WERI-Rb-1 (cell line): ENCODE measurements around the gene ERCC2.

Experiments
- DNase-seq: peaks from one replicate; pipeline ENCODE4 v3.0.0-alpha.2; 2020
- H3K27ac ChIP-seq: fragments of 250-450 bp; sonication (Bioruptor Pico); 2 replicates; pipeline ENCODE4 v1.5.1; 2020; ENCODE audit warnings: mild to moderate bottlenecking, moderate library complexity
- H3K27me3 ChIP-seq: fragments of 250-450 bp; sonication (Bioruptor Pico); 2 replicates; pipeline ENCODE4 v1.5.1; 2021; ENCODE audit warnings: mild to moderate bottlenecking, low read depth, moderate library complexity; ENCODE audit not compliant: insufficient read depth, severe bottlenecking
- H3K36me3 ChIP-seq: fragments of 250-450 bp; sonication (Bioruptor Pico); 2 replicates; pipeline ENCODE4 v1.5.1; 2020; ENCODE audit warnings: mild to moderate bottlenecking, moderate library complexity
- H3K4me3 ChIP-seq: 2 replicates; pipeline ENCODE4 v1.5.1; 2011; ENCODE audit warnings: low read depth, mild to moderate bottlenecking, control low read depth, low read length
- H3K9me3 ChIP-seq: fragments of 250-450 bp; sonication (Bioruptor Pico); 2 replicates; pipeline ENCODE4 v1.5.1; 2021; ENCODE audit warnings: mild to moderate bottlenecking, moderate library complexity; ENCODE audit not compliant: severe bottlenecking
- CTCF ChIP-seq: IDR thresholded peaks from 2 replicates; pipeline ENCODE4 v1.5.1; 2011; ENCODE audit warnings: low read depth, mild to moderate bottlenecking, control low read depth, inconsistent platforms, low read length

The ERCC2 gene

DNA sequence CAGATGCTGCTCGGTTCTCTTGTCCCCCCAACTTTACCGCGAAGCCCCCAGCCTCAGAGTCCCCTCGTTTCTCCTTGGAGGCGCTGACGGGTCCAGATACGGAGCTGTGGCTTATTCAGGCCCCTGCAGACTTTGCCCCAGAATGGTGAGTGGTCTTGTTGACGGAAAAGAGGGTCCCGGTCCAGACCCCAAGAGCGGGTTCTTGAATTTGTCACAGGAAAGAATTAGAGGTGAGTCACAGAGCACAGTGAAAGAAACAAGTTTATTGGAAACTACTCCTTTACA, 36.7 kb upstream of the ERCC2 start:
- DNase-seq, result no peak
- Histone ChIP-seq H3K27ac (no peak overlapping the region; the same call in 1 of the 2 replicates), H3K36me3 (peaks cover 5% of the 10 kb centered on the region; the same call in 1 of the 2 replicates), H3K9me3 (no peaks in the 10 kb centered on the region), H3K27me3 (no peaks in the 10 kb centered on the region), H3K4me3 (peak overlapping the region; percentile 95)
- TF ChIP-seq CTCF, result no peak

DNA sequence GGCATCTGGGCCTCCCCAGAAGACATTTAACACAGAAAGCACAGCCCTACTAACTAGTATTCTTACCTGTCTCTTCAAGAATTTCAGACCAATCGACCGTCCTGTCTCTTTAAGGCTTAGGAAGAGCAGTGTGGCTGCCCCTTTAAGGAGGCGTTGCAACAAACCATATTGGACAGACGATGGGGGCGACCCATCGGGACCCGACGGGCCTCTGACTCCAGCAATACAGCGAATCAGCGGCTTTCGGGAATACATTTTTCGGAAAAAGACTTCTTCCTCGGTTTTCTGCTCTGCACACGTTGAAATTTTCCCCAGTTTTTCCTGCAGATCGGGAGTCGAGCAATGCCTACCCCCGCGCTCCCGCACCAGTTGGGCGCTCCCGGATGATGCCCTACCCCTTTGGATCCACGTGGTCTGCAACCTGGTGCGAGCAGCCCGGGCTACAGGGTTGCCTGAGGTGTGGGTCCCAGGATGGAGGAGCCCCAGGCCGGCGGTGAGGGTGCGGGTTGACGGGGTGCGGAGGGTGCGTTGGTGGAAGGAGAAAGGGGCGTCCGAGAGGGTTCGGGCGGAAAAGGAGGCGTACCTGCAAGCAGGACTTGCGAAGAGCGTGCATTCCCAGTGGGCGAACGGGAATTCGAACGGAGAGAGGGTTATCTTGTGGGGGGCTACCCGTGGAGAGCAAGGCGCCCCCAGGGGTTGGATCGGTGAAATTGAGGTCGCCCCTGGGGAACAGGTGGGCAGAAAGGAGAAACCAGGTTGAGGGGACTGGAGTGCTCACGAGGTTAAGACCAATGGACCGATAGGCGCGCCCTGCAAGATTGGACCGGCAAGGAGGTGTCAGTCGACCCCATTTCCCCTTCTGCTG, 36.1 kb upstream of the ERCC2 start, which contains the start of gene POLR1G:
Gene POLR1G (plus strand): TSS at position 419 of the 865 bp plus-strand sequence. CDS start 53 bp downstream, at position 472.
- H3K4me3 ChIP-seq, result peak within 1 kb of the TSS; percentile 95
- H3K27me3 ChIP-seq, result no peaks in the 10 kb centered on the region
- peak; percentile 86 for DNase-seq
- H3K36me3 ChIP-seq, result peaks cover 5% of the 10 kb centered on the region; the same call in 1 of the 2 replicates
- no peaks in the 10 kb centered on the region for H3K9me3 ChIP-seq
- no peak for TF ChIP-seq CTCF
- H3K27ac ChIP-seq, result peak within 1 kb of the TSS; percentile 100

GRCh38 chr19:45405435-45406225, 35.3 kb upstream of the ERCC2 start:
- Histone ChIP-seq H3K27ac (peak overlapping the region; percentile 100), H3K9me3 (no peaks in the 10 kb centered on the region), H3K36me3 (peaks cover 2% of the 10 kb centered on the region; the same call in 1 of the 2 replicates), H3K27me3 (no peaks in the 10 kb centered on the region), H3K4me3 (peak overlapping the region; percentile 95)
- peak; percentile 87 for DNase-seq
- no peak for TF ChIP-seq CTCF

DNA sequence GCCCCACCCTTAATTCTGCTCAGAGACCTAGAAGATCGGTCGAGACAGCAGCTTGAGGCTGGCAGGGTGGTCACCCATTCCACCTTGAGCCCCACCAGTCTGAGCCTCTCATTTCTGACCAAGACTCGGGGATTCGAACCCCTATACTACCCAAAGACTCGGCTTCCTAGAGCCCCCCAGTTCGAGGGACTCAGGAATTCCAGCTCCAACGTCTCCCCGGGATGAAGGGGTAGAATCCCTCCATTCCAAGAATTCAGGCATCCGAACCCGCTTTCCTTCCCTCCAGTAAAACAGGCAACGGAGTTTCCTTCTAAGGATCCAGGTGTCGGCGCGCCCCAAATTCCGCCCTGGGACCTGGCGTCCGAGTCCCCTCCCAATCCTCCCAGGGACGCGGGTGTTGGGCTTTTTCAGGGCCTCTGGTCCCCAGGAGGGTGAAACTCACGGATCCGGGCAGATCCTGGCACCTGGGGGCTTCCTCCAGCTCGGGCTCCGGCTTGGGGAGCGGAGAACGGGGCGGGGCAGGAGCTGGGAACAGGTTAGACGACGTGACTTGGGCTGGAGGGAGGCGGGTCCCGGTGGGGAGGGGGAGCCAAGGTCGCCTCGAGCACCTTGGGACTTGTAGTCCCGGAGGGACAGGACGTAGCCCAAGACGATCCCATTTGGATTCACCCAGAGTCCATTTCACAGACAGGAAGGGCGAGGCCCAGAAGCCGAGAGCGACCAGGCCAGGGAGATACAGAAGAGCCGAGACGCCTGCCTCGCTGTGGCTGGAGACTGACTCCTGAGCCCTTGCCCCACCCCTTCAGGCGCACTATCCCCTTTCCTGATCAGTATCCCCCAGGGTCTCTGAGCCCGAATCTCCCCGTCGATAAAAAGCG, 34.4 kb upstream of the ERCC2 start, which contains the start of gene PPP1R13L:
Gene PPP1R13L (minus strand): TSS at position 513 of the 878 bp plus-strand sequence. CDS start 6,751 bp downstream, outside the sequence.
- no peaks in the 10 kb centered on the region for H3K36me3 ChIP-seq
- H3K4me3 ChIP-seq, result peak within 1 kb of the TSS; percentile 95
- no peaks in the 10 kb centered on the region for H3K27me3 ChIP-seq
- peak; percentile 93 for DNase-seq
- TF ChIP-seq CTCF, result no peak
- no peaks in the 10 kb centered on the region for H3K9me3 ChIP-seq
- peak within 1 kb of the TSS; percentile 100 for H3K27ac ChIP-seq

- peak; percentile 81 for DNase-seq
- Histone ChIP-seq H3K27ac (peak overlapping the region; percentile 67), H3K27me3 (no peaks in the 10 kb centered on the region), H3K9me3 (no peaks in the 10 kb centered on the region), H3K36me3 (no peaks in the 10 kb centered on the region), H3K4me3 (peak overlapping the region; percentile 95)
- peak; percentile 70 for TF ChIP-seq CTCF
These were observed 33.6 kb upstream of the ERCC2 start for GRCh38 chr19:45403781-45404556.
